CD4-positive, alpha-beta T cell treated with Interleukin-17A for 4 hours (primary cell): Measurements from ENCODE around the gene CLSTN2.
"Not testable (repeated sequence)": the region's sequence is repeated elsewhere in the genome, so short reads cannot be mapped to it uniquely, and the experiment has no call there.

Experiments
- DNase-seq: peaks from one replicate; pipeline ENCODE4 v3.0.0-alpha.2; 2020; ENCODE audit warnings: mixed read lengths

The CLSTN2 gene

DNA sequence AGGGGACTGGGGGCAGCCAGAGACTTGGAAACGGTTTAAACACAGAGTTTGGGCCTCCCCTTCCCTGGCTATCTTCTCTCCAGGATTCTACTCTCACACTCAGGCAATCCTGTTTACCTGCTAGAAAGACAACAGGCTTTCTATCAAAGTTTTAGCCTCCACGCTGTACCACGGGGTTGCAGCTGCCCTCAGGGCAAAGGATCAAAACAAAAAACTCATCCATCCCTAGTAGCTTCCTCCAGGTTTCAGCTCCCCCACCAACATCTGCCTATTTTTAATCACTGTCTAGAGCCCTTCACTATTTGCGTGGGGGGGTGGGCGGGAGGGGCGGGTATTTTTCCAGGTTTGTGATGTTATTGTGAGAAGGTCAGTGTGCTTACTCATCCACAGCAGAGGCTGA is 456.1 kb downstream of the CLSTN2 start:
- no peak for DNase-seq

DNA sequence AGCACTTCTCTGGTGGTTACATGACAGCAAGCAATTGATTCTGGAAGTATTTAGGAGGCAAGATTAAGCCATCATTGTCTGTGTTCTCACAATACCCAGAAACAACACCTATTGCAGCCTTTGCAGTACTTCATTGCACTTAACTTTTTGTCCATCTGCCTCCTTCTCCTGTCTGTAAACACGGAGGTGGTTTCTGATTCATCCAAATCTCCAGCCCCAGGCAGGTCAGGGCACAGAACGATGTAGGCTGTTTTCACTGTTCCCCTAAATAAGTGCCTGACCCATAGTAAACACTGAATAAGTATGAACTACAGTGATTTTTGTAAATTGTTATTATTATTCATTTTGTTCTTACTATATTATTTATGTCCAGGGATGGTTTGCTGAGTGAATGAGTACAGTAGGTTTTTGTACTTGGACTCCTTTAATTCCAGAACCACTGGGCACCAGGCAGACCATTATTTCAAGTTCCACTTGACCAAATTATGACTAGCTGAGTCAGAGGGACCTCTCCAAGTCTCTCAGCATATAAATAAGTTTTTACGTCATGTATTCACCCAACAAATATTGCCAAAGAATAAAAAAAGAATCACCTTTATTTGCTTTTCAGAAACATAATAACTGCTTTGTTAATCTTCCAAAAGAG is 459.6 kb downstream of the CLSTN2 start:
- no peak for DNase-seq

DNA sequence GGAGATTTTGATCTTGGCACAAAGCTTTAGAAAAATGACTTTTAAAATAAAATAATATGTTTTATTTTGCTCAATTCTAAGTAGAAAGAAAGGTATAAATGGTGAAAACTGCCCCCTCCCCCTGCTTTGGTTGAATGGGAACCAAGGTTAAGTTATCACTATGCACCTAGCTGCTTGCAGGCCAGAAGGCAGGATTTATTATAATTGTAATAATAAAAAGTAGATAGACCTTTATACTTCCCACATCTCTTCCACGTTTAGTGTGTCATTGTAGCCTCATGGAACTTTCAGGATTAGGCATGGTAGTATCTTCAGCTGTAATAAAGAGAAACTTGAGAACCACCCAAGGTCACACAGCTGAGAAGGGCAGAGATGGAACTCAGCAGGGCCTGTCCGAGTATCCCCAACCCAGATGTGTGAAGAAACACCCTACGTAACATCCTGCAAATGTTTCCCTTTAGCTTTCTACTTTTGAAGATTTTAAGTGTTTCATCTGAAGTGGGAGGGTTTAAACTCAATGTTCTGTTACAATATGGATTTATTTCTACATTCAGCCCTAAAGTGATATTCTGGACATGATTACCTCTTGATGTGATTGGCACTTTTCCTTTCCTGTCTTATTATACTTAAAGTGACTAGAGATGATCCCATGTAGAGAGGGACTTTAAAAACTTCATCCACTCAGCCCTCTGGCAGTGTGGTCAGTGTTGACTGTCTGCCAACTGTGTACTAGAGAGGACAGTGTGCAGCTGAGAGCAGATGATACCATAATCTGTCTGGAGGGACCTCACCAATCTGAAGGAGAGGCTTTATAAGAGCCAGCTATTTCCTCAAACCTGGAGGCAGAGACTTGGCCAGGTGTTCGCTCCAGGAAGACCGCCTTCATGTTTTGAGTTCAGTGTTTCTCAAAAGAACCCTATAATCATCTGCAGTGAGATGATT is 460.4 kb downstream of the CLSTN2 start:
- DNase-seq, result no peak

DNA sequence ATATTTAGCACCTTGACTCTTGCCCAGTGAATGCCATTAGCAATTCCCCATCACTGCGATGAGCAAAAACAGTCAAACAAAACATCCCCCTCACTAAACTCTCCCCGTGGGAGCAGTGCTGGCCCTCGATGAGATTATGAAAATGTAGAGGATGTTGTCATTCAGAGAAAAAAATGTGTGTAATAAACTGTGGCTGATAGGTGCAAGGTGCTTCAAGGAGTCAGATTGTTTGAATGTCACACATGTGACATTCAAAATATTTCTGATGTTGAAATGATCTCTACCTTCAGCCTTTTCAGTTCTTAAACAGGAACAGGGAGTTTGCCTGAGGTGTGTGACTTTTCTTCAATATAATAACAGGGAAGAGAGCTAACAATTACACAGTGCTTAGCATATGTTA is 461.1 kb downstream of the CLSTN2 start:
- DNase-seq, result no peak

DNA sequence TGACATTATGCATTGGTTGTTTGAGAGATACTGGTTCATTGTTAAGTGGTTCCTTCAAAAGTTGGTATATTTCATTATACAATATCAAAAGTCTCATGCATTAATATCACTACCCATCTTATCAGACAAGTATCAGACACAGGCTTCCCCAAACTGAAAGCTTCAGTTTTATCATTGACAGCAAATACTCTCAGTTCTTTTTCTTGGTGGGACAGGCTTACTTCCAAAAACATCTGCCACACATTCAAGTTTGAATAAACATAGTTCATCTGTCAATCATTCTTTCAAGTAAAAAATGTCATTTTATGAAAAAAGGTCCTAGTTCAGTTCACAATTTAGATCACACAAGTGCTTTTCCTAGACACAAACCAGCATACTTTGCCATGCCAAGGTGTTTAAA is 462.9 kb downstream of the CLSTN2 start:
- DNase-seq, result no peak

DNA sequence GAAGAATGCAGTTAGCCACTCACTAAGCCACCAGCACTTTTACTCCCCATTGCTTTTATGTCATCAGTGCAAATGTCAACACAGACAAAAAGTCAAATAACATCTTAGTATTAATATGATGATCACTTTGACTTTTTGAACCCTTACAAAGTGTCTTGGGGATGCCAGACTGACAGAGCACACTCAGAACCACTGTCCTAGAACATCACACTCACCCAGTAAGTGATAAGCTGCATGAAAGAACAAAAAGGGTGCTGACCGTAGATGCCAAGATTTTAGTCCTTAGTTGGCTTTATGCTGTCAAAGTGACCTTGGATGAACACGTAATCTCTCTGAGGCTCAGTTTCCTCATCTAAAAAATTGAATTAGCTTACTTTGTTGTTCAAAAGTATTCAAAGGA is 463.4 kb downstream of the CLSTN2 start:
- DNase-seq, result no peak

DNA sequence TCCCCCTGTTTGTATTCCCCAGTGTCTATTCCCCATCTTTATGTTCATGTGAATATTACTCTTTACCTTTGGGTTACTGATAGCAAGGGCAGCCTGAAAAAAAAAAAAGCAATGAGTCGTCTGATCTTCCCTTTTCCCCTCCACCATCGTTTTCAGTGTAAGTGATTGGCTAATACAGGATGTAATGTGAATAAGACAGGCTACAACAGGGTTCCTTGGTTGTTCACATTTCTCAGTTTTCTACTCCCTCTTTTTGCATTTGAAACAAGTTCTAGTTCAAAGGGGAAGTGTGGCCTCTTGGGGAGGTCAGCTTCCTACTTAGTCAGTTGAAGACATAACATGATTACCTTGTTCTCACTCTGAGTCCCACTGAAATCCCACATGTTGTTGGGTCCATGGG is 464.9 kb downstream of the CLSTN2 start:
- no peak for DNase-seq

DNA sequence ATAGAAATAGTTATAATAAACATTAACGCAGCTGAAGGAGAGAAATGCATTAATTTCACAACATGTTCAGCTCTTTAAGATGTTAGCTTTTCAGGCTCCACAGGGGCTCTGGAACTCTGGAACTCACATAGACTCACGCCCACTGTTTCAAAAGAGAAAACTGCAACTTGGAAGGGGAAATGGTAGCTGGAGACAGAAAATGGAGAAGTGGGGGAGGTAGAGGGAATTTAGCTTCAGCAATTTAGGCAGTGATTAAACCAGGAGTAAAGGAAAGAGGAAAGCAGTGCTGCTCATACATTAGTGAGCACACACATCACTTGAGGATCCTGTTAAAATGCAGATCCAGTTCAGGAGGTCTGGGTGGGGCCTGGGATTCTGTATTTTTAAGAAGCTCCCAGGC is 468.1 kb downstream of the CLSTN2 start:
- no peak for DNase-seq

DNA sequence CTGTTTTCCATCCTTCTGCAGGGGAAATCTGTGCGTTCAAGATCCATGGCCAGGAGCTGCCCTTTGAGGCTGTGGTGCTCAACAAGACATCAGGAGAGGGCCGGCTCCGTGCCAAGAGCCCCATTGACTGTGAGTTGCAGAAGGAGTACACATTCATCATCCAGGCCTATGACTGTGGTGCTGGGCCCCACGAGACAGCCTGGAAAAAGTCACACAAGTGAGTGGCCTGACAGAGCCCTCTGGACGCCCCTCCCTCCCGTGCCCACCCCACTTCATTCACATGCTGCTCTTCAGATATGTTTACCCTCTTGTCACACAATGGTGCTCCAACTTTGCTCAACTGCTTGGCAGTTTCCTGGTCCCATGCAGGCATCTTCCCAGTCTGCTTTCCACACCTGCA is 468.6 kb downstream of the CLSTN2 start:
- no peak for DNase-seq

DNA sequence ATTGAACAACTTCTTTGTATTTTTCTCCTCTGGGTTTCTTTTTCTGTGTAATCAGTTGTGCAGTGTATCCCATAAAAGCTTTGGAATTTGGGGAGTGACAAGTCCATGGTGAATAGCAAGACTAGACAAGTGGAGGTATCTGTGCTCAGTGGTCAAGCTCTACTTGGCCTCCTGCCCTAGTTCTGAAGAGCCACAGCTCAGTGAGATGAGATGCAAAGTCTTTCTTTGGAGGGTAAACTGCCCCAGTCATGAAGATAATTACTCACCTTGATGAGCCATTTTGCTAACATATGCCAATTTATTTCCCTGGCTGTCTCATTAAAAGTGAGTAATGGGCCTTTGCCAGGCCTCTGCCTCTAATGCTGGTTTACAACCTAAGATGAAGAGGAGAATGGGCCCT is 471.7 kb downstream of the CLSTN2 start:
- no peak for DNase-seq

DNA sequence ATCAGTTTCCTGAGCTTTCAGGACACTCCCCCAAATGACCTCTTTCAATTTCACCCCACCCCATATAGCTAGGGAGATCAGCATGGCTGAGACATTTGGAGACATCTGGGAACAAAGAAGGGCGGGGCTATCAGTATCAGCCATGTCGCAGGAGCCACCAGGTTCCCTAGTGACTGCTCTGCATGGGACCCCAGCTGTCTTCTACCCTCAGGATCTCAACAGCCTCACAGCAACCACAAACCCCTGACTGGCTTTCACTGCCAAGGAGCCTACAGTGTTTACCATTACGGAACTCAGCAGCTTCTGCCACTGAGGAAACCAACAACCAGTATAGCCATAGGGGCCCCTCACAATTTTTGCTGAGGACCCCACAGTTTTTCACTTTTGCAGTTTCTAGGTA is 473.3 kb downstream of the CLSTN2 start:
- no peak for DNase-seq

DNA sequence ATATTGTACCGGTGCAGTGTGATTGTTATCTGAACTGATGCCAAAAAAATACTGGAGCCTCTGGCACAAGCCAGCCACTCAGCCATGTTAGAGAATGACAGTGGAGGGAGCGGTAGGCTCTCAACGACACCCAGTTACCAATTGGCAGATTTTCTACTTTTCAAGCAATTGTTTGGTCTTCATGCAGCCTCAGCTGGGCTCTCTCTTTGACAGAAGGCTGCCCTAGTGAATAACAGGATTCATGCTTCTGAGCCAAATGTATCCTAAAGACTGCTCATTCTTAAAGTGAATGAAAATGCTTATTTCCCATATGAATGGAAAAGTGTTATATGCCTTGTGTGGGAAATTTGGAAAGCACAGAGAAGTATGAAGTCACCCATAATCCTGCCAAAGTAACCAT is 481.7 kb downstream of the CLSTN2 start:
- DNase-seq, result no peak

DNA sequence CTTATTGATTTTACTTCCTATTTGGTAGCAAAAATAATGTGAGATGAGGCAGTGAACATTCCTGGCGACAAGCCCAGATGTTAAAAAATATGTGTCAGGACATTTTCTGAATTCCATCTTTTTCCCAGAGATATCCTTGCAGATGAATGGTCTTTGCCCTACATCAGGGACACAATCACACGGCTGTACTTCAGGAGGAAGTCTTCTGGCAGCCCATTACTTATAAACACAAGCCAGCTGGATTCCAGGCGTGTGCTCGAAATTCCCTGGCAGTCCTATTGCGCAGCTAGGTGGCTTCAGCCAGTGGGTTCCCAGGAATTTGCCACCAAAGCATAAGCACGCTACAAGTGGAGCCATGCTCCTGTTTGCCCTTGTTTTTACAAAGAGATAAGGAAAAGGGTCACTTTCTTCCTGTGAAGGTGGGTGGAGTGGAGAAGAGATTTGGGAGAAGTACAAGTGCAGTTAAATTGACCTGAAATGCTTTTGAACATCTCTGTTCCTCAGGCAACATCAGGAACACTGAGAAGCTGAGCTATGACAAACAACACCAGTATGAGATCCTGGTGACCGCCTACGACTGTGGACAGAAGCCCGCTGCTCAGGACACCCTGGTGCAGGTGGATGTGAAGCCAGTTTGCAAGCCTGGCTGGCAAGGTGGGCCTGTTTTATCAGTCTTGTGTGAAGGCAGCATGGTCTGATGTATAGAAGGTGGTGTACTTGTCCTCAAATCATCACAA is 485.8 kb downstream of the CLSTN2 start:
- DNase-seq, result no peak

DNA sequence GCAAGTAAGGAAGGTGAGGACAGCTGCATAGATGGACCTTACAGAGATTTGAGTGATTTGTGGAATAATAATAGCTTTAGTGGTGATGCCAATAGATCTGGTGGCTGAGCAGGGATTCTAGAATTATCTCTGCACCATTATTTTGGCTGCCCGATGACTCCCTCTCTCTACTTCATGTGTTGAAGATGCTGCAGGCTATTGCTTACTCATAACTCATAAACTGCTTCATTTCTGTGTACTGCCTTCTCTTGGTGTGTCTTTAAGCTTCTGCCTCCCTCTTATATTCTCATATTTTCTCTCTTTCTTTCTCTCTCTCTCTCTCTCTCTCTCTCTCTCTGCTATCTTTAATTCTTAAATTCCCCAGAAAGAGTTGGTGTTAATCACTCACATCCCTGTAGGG is 486.9 kb downstream of the CLSTN2 start:
- no peak for DNase-seq

DNA sequence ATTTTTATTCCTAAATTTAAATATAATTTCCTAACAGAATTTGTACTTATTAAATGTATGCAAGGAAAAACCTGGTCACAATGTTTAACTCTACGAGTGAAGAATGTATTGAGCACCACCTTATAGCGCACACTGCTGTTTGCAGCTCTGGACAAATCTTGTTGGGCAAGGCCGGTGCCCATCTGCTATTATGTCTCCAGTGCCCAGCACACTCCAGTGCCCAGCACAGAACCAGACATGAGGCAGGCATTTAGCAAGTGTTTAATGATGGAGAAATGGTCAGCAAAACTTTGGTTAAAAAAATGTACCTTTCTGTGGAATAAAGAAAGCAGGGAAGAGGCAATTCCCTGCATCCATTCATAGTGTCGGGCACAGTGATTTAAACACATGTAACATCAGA is 488.2 kb downstream of the CLSTN2 start:
- no peak for DNase-seq

DNA sequence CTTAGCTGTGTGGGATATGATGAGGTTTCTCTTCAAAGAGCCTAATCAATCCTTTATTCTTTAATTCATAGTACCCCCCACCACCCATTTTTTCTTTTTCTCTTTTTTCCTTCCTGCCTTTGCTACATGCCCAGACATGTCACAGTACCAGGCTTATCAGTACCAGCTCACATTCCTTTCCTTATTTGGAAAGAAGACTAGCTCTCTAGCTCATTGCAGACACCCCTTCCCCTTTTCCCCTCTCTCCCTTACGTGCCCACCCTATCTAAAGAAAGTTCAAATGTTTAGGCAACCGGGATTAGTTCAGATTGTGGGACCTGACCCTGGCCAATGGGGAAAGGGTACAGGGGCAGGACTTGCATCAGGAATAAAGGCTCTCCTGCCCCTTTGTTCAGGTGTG is 488.6 kb downstream of the CLSTN2 start:
- not testable (repeated sequence) for DNase-seq

DNA sequence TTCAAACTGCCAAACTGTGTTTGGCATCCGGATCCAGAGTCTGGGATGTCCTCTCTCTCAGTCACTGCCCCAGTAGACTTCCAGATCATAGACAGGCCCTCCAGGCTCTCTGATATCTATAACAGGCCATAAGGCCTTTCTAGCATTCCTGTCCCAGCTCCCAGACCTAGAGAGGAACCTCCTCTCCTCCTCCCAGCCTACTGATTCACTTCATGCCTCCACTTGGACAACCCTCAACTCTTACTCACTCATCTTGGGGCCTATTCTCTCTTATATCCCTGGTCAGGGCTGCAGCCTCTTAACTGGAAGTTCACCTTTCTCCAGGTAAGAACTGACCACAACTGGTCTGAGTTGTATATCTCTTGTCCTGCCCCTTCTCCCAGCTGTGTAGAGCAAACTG is 489.2 kb downstream of the CLSTN2 start:
- DNase-seq, result no peak

DNA sequence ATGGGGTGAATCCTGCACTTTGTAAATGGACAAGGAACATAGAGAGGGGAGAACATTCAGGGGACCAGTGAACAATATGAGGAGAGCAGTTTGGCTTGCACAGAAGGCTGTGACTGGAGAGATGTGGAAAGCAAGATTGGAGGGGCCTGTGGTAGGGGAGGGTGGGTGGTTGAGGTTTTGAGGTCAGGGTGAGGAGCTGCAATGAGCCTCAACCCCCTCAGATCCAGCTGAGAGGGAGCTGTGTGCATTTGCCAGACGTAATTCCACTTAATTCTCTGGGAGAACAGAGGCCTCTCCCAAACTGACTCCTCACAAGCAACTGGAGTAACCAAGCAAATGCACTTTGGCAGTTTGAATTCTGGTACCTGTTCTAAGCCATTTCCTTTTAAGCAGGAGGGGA is 489.7 kb downstream of the CLSTN2 start:
- DNase-seq, result no peak

DNA sequence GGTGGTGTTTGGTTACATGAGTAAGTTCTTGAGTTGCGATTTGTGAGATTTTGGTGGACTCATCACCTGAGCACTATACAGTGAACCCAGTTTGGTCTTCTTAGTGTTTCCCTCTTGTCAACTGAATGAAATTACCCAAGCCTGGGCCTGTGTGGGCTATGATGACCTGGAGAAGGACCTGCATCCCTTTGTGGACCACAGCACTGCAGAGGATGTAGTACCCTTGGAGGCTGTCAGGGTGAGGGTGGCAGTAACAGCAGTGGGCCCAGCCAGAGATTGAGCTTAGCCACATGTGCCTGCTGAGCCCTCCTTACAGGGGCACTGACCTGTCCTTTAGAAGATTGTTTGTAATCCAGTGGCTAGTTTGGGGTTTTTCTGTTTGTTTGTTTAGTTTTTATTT is 492.8 kb downstream of the CLSTN2 start:
- DNase-seq, result no peak

DNA sequence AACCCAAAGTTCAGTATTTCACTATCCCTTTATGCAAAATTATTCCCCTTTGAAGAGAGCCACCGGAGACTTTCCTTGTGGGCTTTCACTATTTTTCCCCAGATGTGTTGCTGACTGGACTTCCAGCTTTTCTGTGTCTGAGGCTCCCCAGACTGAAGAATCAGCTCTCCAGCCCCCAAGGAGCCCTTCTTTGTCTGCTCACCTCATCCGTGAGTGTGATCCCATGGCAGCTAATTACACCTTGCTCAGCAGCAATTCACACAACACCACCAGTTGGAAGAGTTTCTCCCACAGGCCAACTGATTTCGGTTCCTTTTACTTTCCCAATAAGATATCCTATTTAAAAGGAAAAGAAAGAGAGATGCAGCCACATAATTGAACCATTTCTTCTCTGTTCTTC is 493.4 kb downstream of the CLSTN2 start:
- no peak for DNase-seq

DNA sequence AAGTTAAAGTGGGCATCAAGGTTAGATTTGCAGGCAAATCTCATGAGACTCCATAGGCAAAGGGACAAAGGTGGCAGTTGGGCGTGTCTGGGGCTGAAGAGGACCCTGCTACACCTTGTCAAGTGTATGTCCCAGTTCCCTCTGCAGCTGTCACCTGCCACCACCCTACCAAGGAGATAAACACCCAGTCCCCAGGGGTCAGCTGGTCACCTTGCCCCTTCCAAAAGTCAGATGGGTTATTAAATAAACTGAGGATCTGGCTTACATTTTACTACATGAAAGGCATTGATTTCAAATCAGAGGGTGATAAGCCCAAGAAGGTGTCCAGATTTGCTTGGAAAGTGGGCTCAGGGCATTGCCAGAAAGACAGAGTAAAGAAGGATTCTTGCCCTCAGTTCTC is 494.8 kb downstream of the CLSTN2 start:
- no peak for DNase-seq

DNA sequence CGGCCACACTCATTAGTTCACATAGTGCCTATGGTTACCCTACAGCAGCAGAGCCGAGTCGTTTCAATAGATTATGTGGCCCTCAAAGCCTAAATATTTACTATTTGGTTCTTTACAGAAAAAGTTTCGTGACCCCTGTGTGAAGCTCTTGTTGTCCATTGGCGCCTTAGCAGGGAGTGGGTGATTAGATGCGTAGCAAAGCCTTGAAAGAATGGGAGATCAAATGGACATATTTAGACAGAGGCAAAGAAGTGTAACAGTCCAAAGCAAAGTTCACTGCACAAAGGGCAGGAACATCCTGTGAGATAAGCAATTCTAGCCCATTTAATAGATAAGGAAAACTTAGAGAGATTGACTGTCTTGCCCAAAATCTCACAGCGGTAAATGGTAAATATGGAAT is 495.5 kb downstream of the CLSTN2 start:
- no peak for DNase-seq

DNA sequence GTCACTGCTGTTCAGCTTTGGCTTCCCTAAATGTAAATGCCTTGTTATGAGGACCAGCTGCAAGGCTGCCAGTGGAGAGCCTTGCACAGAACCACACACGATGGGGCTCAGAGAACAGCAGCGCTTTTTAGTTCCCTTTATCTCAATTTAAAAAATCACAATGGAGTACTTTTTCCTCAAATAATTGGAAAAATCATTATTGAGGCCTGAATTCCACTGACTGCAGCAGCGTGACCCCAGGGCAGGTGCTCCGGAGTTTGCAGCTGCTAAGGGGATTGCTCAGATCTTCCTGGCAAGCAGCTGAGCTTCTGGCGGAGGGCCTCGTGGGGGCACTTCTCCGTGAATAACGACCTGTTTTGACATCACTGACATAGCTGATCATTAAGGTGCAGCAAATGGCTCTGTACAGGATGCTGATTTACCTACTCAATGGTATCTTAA is 497.3 kb downstream of the CLSTN2 start:
- no peak for DNase-seq

DNA sequence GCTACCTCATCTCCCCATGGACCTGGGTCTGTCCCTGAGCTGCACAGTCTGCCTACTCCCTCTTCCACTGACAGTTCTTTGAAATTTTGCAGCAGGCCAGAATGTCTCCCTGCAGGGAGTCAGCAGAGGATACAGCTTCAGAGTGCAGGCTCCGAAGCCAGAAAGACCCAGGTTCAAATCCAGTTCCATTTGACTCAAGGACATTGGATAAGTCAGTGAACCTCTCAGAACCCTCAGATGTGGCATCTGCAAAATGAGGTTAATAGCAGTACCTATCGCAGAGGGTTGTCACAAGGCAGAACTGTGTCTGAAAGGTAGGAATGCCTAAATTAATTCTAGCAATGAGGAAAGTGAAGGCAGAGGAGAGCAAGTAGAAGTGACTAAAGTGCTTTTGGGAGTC is 498.4 kb downstream of the CLSTN2 start:
- DNase-seq, result no peak
